A549 treated with dexamethasone at 1 μM for 4 hours (cell line): ENCODE results near the gene PEAK3. TPM values are rescaled to one million over a fixed set of nuclear protein-coding genes. Genes with fewer than 3 reads are reported as not detected.

Experiments
- total RNA-seq: library from RNA; stranded (reverse); fragments of 200-300 nt; extraction: Qiagen RNA extraction; gene quantifications from 5 replicates; pipeline ENCODE4 v1.2.3, GENCODE V29; 2022

The PEAK3 gene, protein sequence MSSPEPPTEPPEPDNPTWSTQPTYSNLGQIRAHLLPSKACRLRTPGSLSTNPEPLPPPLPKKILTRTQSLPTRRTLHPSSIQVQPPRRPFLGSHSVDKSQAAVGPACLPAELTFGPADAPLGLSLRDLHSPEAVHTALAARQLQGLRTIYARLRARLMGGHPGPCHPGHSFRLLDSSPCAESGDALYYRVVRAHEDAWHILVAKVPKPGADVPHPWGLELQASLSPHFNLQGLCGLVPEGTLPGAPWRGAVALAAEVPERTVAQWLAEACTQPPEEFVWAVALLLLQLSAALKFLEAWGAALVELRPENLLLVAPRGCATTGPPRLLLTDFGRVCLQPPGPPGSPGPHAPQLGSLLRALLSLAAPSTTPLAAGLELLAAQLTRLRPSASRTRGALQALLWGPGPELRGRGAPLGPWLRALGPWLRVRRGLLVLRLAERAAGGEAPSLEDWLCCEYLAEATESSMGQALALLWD
- total RNA-seq, result 0.15 to 0.41 TPM (median 0.31 TPM) in 5 replicates

DNA sequence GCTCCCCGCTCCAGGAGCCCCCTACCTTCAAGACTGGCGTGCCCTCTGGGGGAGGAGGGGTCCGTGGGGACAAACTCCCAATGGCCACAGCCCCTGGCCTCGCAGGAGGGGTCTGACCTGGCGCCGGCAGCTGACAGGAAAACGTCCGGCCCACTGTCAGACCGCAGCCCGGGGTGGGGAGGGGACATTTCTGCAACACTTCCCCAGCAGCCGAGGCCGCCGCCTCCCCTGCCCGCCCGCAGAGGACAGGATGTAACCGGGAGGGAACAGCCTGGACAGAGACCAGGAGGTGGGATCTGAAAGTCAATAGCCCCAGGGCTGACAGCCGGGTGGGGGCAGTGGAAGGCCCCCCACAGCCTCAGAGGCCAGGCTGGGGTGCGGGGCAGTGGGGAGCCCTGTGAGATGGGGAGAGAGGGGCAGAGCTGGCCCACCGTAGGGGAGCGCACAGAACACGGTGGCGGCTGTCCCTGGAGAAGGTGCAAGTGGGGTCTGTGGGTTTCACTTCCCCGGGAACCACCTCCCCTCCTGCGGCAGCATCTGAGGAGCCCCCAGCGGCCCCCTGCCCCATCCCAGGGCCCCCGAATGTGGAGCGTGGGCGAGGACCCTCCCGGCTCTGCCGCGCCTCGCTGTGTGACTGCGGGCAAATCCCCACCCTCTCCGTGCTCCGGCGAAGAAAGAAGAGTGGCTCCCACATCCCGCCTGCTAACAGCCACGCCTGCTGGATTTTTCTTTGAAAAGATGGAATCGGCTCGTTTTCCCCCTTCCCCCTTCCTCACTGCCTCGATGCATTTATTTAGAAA is at the start of gene PEAK3:
PEAK3 (minus strand) TSS at position 114 of the 800 bp plus-strand sequence. CDS start 1,244 bp downstream, outside the sequence.

DNA sequence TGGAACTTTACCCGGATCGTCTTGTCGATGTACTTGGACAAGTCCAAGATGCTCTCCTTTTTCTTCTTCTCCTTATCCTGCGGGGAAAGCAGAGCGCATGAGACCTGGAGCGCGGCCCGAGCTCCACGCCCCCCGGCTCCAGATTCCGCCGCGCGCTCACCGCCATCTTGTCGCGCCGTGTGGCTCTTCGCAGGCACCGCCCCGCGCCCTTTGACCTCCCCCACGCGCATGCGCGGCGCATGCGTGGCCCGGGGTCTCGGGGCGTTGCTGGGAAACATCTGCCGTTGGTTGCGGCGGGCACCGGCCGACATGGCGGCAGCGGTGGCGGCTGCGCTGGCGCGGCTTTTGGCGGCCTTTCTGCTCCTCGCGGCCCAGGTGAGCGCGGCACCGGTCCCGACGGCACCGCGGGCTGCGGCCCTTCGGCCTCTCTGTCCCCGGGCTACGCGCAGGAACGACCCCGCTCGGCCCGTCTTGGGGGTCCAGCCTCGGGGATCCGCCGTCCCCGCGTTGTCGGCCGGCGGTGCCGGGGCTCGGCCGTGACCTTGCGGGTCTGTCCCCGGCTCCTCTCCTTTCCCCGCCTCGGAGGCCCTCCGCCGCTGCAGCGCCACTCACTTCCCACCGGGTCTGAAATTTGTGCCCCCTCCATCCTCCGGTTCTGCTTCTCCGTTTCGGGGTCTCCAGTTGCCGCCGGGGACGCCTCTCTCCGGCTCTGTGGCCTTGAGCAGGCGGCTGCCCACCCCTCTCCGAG is 46.6 kb upstream of the PEAK3 start, which contains the start of the genes LSM7 and SPPL2B:
LSM7 (minus strand) TSS at position 186 of the 748 bp plus-strand sequence; CDS start at position 166, 20 bp downstream.
SPPL2B (plus strand) TSS at position 284 of the 748 bp plus-strand sequence; CDS start at position 310, 26 bp downstream.

DNA sequence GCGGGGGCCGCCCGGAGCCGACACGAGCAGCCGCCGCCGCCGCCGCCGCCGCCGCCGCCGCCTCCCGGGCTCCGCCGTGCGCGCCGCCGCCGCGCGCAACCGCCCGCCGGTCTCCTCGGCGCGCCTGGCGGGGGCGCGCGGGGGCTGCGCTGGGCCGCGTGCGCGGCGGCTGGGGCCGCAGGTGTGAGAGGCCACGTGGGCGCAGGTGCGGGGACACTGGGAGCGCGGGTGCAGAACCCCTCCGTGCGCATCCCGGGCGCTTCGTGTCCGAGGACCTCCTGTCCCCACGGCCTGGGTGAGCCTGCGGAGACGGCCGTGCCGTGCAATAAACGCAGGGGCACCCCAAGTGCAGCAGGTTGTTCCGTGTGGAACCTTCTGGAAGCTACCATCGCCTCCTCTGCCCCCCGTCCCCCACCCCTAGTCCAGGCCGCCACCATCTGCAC is 26.2 kb upstream of the PEAK3 start, which contains the start of gene LINGO3:
LINGO3 (minus strand) TSS at position 41 of the 443 bp plus-strand sequence. CDS start 16,378 bp downstream, outside the sequence.

DNA sequence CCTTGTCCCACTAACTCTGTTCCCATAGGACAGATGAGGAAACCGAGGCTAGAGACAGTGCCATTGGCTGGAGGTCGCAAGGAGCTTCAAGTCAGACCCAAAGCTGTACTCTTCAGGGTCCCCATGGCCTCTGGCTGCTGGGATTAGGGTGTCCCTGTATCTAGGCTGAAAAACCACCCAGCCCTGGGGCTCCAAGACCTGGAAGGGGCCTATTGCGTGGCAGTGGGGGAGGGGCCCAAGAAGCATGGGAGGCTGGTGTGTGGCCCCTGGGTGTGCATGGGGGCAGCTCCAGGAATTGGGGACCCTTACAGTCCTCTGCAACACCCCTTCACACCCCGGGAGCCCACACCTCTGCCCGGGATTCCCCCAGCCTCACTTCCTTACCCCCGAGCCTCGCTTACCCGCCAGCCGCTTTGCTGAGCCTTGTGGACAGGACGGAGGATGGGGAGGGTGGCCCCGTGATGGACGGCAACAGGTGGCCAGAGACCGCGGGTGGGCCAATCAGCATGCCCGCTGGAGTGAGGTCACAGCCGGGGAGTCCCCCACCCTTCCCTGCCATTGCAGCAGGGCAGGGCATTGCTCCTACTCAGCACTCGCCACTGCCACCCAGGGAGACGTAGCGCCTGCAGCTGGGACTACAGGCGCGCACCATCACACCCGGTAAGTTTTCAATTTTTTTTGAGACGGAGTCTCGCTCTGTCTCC is 25.8 kb downstream of the PEAK3 start, which contains the start of gene JSRP1:
JSRP1 (minus strand) TSS at position 436 of the 704 bp plus-strand sequence. CDS start 1,103 bp downstream, outside the sequence.

DNA sequence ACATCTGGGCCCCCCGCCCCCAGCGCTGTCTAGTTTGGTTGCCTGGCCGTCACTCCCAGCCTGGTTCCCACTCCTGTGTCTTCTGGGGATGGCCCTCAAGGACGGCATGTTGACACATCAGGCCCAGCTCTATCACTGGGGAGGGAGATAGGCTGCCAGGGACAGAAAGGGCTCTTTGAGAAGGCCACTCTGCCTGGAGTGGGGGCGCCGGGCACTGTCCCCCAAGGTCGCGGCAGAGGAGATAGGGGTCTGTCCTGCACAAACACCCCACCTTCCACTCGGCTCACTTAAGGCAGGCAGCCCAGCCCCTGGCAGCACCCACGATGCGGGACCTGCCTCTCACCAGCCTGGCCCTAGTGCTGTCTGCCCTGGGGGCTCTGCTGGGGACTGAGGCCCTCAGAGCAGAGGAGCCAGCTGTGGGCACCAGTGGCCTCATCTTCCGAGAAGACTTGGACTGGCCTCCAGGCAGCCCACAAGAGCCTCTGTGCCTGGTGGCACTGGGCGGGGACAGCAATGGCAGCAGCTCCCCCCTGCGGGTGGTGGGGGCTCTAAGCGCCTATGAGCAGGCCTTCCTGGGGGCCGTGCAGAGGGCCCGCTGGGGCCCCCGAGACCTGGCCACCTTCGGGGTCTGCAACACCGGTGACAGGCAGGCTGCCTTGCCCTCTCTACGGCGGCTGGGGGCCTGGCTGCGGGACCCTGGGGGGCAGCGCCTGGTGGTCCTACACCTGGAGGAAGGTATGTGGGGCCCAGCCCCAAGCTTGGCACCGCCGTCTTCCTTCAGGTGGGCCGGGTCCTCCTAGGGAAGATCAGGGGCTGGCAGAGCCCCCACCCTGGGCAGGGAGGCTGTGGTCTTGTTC is 32.7 kb downstream of the PEAK3 start, which contains the start of gene AMH:
AMH (plus strand) TSS at position 314 of the 857 bp plus-strand sequence; CDS start at position 324, 10 bp downstream.

DNA sequence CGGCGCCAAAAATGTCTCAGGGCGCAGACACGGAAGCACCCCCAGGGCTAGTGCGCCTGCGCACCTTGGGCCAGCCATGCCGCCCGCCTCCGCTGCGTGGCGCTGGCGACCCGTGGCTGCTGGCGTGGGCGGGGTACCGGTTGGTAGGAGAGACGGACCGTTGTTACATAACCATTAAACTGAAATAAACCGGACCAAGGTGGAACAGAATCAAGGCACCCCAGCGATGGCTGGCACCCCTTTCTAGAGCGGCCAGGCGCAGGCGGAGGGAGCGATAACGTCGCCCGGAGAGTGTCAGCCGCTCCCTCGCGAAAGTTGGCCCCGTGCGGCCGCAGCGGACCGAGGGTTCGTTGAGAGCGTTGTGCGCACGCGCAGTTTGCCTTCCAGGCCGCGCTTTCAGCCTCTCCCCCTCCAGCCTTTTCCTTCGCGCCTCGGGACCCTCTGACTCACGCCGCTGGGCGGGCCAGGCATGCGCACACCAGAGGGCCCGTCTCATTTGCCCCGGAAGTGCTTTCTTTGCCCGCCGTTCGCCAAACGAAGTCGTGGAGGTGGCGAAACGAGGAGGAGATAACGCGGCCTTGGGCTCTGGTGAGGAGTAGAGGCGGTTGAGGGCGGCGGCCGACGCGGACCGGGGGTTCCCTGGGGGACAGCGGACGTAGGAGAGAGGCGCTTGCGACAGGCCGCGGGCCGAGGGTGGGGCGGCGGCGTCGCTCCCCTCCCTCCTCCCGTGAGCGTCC is 45.5 kb downstream of the PEAK3 start, which contains the start of the genes PLEKHJ1 and SF3A2:
PLEKHJ1 (minus strand) TSS at position 16 of the 737 bp plus-strand sequence. CDS start 81 bp downstream, outside the sequence.
SF3A2 (plus strand) TSS at position 511 of the 737 bp plus-strand sequence. CDS start 6,595 bp downstream, outside the sequence.

Other genes with a start within 250 kb of the PEAK3 start
- gene MKNK2, start 230.9 kb downstream of the PEAK3 start, total RNA-seq, result 44.4 to 78.6 TPM (median 73.8 TPM) in 5 replicates
- gene MOB3A, start 185.8 kb downstream of the PEAK3 start, total RNA-seq, result 13.3 to 19.7 TPM (median 18.4 TPM) in 5 replicates
- 0.30 to 0.73 TPM (median 0.47 TPM) in 5 replicates for gene IZUMO4, start 185.3 kb downstream of the PEAK3 start, total RNA-seq
- 56.3 to 87.5 TPM (median 80.0 TPM) in 5 replicates for gene AP3D1, start 130.6 kb downstream of the PEAK3 start, total RNA-seq
- 8.8 to 16.4 TPM (median 14.1 TPM) in 5 replicates for gene DOT1L, start 118.2 kb downstream of the PEAK3 start, total RNA-seq
- gene PLEKHJ1, start 45.8 kb downstream of the PEAK3 start, total RNA-seq, result 38.5 to 53.9 TPM (median 48.3 TPM) in 5 replicates
- 63.4 to 79.4 TPM (median 72.6 TPM) in 5 replicates for gene SF3A2, start 45.4 kb downstream of the PEAK3 start, total RNA-seq
- 4.3 to 16.9 TPM (median 12.3 TPM) in 5 replicates for gene AMH, start 32.9 kb downstream of the PEAK3 start, total RNA-seq
- gene JSRP1, start 25.8 kb downstream of the PEAK3 start, total RNA-seq, result 0.12 to 1.5 TPM (median 0.53 TPM) in 5 replicates
- 0.05 to 0.11 TPM (median 0.08 TPM) in 4 of 5 replicates, not detected in the other for gene LINGO3, start 26.0 kb upstream of the PEAK3 start, total RNA-seq
- 126 to 155 TPM (median 145 TPM) in 5 replicates for gene LSM7, start 46.4 kb upstream of the PEAK3 start, total RNA-seq
- 8.7 to 23.7 TPM (median 18.0 TPM) in 5 replicates for gene SPPL2B, start 46.5 kb upstream of the PEAK3 start, total RNA-seq
- 0.04 TPM in 1 of 5 replicates, not detected in the others for gene TMPRSS9, start 78.1 kb upstream of the PEAK3 start, total RNA-seq
- 60.1 to 119 TPM (median 99.9 TPM) in 5 replicates for gene TIMM13, start 145.4 kb upstream of the PEAK3 start, total RNA-seq
- gene LMNB2, start 174.8 kb upstream of the PEAK3 start, total RNA-seq, result 57.2 to 93.5 TPM (median 85.0 TPM) in 5 replicates
- gene GADD45B, start 194.0 kb upstream of the PEAK3 start, total RNA-seq, result 96.5 to 124 TPM (median 112 TPM) in 5 replicates